ENCODE data around the gene SPI1.
A peak's percentile ranks its signal among the peaks of the same experiment; 100 is the strongest.

SPI1 gene

GRCh38 chr11:47306484-47306844 is 71.9 kb downstream of the SPI1 start:
- H3K27ac ChIP-seq = peak overlapping the region; percentile 79 to 94

GRCh38 chr11:47305734-47306483 is 72.4 kb downstream of the SPI1 start:
- peak overlapping the region; percentile 37 for H3K4me3 ChIP-seq
- peak; percentile 92 for DNase-seq (ENCODE audit: low spot score)
- peak overlapping the region; percentile 79 to 94 for H3K27ac ChIP-seq
- no peak for TF ChIP-seq CTCF (IDR thresholded peaks at IDR 0.05)

More at GRCh38 chr11:47306484-47306844, 71.9 kb downstream of the SPI1 start:
- DNase-seq (ENCODE audit: low spot score) = no peak
- H3K4me3 ChIP-seq = no peak overlapping the region
- TF ChIP-seq CTCF (IDR thresholded peaks at IDR 0.05) = no peak

Measured in coronary artery (tissue), 2 donors.